ENCODE measurements around the gene PGGHG. TPM values are rescaled to one million over a fixed set of nuclear protein-coding genes. Genes with fewer than 3 reads are reported as not detected.
"Not testable (repeated sequence)": the region's sequence is repeated elsewhere in the genome, so short reads cannot be mapped to it uniquely, and the experiment has no call there.

Gene PGGHG
- total and polyA plus RNA-seq, 8 donors, result 3.5 to 44.0 (median 16.2) TPM

DNA sequence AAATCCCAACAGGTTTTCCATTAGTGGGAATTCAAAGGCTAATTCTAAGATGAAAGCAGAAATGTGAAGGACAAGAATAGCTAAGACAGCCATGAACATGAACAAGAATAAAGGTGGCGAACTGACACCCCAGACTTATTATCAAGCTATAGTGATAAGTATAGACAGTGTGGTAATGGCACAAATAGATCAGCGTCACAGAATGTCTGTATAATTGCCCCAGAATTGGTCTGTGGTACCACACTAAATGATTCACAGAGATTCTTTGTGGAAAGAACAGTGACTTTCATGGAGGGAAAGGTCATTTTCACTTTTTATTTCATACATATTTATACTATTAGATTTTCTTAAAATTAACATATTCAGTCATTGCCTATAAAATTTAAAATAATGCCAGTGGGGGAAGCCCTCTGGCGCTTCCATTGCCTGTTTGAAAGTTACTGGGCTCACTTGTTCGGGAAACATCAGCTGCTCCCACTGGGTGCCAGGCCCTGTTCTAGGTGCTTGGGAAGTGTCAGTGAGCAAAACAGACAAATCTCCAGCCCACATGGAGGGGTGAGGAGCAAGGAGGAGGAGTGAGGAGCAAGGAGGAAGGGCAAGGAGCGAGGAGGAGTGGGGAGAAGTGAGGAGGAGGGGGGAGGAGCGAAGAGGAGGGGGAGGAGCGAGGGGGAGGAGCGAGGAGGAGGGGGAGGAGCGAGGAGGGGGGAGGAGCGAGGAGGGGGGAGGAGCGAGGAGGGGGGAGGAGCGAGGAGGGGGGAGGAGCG, 22.1 kb upstream of the PGGHG start:
- no peak for DNase-seq
- Histone ChIP-seq H3K4me3 (no peak overlapping the region), H3K4me1 (peaks cover 0 to 23% (median 10%) of the 10 kb centered on the region in 4 donors), H3K27me3 (peaks cover 0 to 27% (median 0%) of the 10 kb centered on the region in 3 donors), H3K27ac (no peak overlapping the region), H3K9me3 (peaks cover 0 to 10% (median 0%) of the 10 kb centered on the region in 4 donors), H3K36me3 (no peaks in the 10 kb centered on the region)
- TF ChIP-seq POLR2A (IDR thresholded peaks at IDR 0.05) (no peak), POLR2AphosphoS5 (IDR thresholded peaks at IDR 0.05) (no peak), EP300 (IDR thresholded peaks at IDR 0.05) (no peak)
- TF ChIP-seq, protein P1, sequence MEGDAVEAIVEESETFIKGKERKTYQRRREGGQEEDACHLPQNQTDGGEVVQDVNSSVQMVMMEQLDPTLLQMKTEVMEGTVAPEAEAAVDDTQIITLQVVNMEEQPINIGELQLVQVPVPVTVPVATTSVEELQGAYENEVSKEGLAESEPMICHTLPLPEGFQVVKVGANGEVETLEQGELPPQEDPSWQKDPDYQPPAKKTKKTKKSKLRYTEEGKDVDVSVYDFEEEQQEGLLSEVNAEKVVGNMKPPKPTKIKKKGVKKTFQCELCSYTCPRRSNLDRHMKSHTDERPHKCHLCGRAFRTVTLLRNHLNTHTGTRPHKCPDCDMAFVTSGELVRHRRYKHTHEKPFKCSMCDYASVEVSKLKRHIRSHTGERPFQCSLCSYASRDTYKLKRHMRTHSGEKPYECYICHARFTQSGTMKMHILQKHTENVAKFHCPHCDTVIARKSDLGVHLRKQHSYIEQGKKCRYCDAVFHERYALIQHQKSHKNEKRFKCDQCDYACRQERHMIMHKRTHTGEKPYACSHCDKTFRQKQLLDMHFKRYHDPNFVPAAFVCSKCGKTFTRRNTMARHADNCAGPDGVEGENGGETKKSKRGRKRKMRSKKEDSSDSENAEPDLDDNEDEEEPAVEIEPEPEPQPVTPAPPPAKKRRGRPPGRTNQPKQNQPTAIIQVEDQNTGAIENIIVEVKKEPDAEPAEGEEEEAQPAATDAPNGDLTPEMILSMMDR (IDR thresholded peaks at IDR 0.05), result no peak
- 78 to 88% (median 84%) methylated on average over 4 to 5 of the region's 13 CpGs for WGBS, 5 donors
- intact Hi-C loops (cut with DNase I; ENCODE audit: low total_unique reads), result no loop called here

DNA sequence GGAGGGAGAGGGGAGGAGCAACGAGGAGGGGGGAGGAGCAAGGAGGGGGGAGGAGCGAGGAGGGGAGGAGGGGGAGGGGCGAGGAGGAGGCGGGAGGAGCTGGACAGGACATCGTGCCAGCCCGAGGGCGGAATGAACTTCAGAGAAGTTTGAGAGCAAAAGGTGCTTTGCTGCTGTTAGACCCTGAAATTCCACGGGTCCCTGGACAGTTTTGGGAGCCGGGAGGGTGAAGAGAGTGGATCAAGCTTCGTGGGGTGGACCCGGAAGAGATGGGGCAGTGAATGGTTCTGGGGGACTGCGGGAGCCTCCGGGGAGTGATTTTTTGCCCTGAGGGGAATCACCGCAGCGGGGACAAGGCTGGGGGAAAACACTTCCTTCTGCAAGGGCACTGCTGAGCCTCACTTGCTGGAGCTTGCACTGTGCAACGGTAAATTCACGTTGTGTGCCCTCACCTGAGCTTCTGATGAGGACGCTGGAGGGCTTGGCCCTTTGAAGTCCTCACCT, 21.4 kb upstream of the PGGHG start:
- Histone ChIP-seq H3K9me3 (peaks cover 0 to 10% (median 0%) of the 10 kb centered on the region in 4 donors), H3K27me3 (peaks cover 0 to 34% (median 0%) of the 10 kb centered on the region in 3 donors), H3K36me3 (no peaks in the 10 kb centered on the region), H3K4me3 (peak overlapping the region; percentile 25 to 45 (median 38)), H3K27ac (peak overlapping the region; percentile 23 to 89 (median 77)), H3K4me1 (peaks cover 0 to 23% (median 10%) of the 10 kb centered on the region in 4 donors)
- intact Hi-C loops (cut with DNase I; ENCODE audit: low total_unique reads), result no loop called here
- no peak for TF ChIP-seq POLR2A (IDR thresholded peaks at IDR 0.05)
- TF ChIP-seq POLR2AphosphoS5 (IDR thresholded peaks at IDR 0.05), result peak in 1 of 3 donors; percentile 39
- TF ChIP-seq, protein P1 (IDR thresholded peaks at IDR 0.05), result no peak
- 40 to 58% (median 43%) methylated on average over 14 to 17 of the region's 18 CpGs for WGBS, 5 donors
- peak; percentile 21 to 60 for DNase-seq

DNA sequence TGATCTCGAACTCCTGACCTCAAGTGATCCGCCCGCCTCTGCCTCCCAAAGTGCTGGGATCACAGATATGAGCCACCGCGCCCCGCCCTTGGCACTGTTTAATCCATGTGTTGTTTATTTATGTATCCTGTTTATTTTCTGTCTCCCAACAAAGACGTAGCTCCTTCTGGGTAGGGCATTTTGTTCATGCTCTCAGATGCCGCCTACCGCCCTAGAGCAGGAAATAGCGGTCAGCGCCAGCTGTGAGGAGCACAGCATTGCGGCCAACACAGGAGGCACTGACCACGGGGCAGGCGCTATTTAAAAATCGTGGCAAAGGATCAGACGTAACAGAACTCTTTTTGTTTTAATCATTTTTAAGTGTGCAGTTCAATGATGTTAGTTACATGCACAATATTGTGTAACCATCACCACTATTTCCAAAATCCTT, 20.2 kb upstream of the PGGHG start:
- Histone ChIP-seq H3K4me3 (peak overlapping the region in 3 of 4 donors; percentile 3 to 45 (median 39)), H3K27me3 (peaks cover 0 to 39% (median 0%) of the 10 kb centered on the region in 3 donors), H3K27ac (peak overlapping the region; percentile 32 to 89 (median 77)), H3K4me1 (peaks cover 0 to 23% (median 10%) of the 10 kb centered on the region in 4 donors)
- H3K36me3 ChIP-seq; H3K9me3 ChIP-seq; intact Hi-C loops (cut with DNase I; ENCODE audit: low total_unique reads): not testable (repeated sequence)
- peak; percentile 68 to 69 for DNase-seq
- peak in 2 of 3 donors; percentile 66 to 67 for TF ChIP-seq POLR2AphosphoS5 (IDR thresholded peaks at IDR 0.05)
- 33 to 42% (median 40%) methylated on average over 16 of the region's 16 CpGs for WGBS, 5 donors

DNA sequence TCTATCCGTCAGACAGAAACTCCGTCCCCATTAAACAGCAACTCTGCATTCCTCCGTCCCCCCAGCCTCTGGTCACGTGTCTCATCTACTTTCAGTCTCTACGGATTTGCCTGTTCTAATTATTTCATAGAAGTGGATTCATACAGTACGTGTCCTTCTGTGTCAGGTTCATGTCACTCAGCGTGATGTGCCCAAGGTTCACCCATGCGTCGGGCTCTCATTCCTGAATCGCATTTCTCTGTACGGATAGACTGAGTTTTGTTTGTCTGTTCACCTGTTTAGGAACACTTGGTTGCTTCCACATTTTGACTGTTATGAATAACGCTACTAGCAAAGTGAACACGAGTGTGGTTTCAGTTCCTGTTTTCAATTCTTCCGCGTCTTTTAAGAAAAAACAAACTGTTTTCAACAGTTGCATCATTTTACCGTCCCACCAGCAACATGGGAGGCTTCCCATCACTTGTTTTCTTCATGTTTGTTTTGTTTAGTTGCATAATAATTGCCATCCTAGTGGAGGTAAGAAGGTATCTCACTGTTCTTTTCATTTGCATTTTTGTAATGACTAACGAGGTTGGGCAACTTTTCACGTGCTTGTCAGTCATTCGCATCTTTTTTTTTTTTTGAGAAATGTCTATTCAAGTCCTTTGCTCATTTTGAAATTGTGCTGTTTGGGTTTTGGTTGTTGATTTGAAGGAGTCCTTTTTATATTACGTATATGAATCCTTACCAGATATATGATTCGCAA, 19.6 kb upstream of the PGGHG start:
- intact Hi-C loops (cut with DNase I; ENCODE audit: low total_unique reads), result no loop called here
- Histone ChIP-seq H3K27me3 (peaks cover 0 to 39% (median 0%) of the 10 kb centered on the region in 3 donors), H3K4me1 (peaks cover 0 to 23% (median 10%) of the 10 kb centered on the region in 4 donors), H3K27ac (peak overlapping the region; percentile 61 to 89 (median 77)), H3K4me3 (peak overlapping the region in 2 of 4 donors; percentile 39 to 45), H3K36me3 (no peaks in the 10 kb centered on the region), H3K9me3 (peaks cover 0 to 10% (median 0%) of the 10 kb centered on the region in 4 donors)
- TF ChIP-seq POLR2AphosphoS5 (IDR thresholded peaks at IDR 0.05), result peak in 2 of 3 donors; percentile 13 to 58
- TF ChIP-seq POLR2A (IDR thresholded peaks at IDR 0.05), result no peak
- peak in 1 of 2 donors; percentile 62 for DNase-seq
- 43 to 57% (median 56%) methylated on average over 21 of the region's 21 CpGs for WGBS, 5 donors

All from stomach (tissue), 9 donors.